Lower lobe of right lung (tissue), 2 donors: ENCODE measurements around the gene RPTOR. TPM values are rescaled to one million over a fixed set of nuclear protein-coding genes. Genes with fewer than 3 reads are reported as not detected.
"Not testable (repeated sequence)": the region's sequence is repeated elsewhere in the genome, so short reads cannot be mapped to it uniquely, and the experiment has no call there.

ENCODE experiments used
- ATAC-seq, 2 donors: fragments of 200-7000 bp; cut with Tn5 transposase; one replicate each; pipeline ENCODE4 v1.9.1; 2020 to 2022; ENCODE audit warnings: mild to moderate bottlenecking in 2 of 2, moderate library complexity in 2 of 2
- DNase-seq: peaks from one replicate; pipeline ENCODE4 v3.0.0-alpha.2; 2020
- H3K27ac ChIP-seq: fragments of 200-600 bp; one replicate; pipeline ENCODE4 v1.8.0; 2022
- H3K27me3 ChIP-seq: fragments of 200-600 bp; one replicate; pipeline ENCODE4 v1.8.0; 2022; ENCODE audit warnings: low read depth
- H3K36me3 ChIP-seq: fragments of 200-600 bp; one replicate; pipeline ENCODE4 v1.8.0; 2022; ENCODE audit warnings: mild to moderate bottlenecking
- H3K4me1 ChIP-seq: fragments of 200-600 bp; one replicate; pipeline ENCODE4 v1.8.0; 2022
- H3K4me3 ChIP-seq: fragments of 200-600 bp; one replicate; pipeline ENCODE4 v1.8.0; 2022; ENCODE audit warnings: mild to moderate bottlenecking
- H3K9me3 ChIP-seq: fragments of 200-600 bp; one replicate; pipeline ENCODE4 v1.8.0; 2022
- intact Hi-C: fragments of 100-400 bp; cut with DNase I; formaldehyde crosslinking; loops from one replicate; pipeline ENCODE4 v1.11.0; 2022
- total RNA-seq: library from RNA; stranded (reverse); fragmentation: NEBNext Ultra II Directional; extraction: Animal tissue kit (Norgen Biotek cat#: 25700); gene quantifications from one replicate; pipeline ENCODE4 v1.2.1, GENCODE V29; 2021
- TF ChIP-seq, protein P1 (sequence below): fragments of 200-600 bp; IDR thresholded peaks from one replicate; pipeline ENCODE4 v1.8.0; 2022; ENCODE audit warnings: antibody characterized with exemption, mild to moderate bottlenecking
- donor health status: DM: no; HTN: yes; CAD: no; lungs with severe emphysema.

The RPTOR gene
- total RNA-seq, 1 donor from 2014 or later, result 34.0 TPM

DNA sequence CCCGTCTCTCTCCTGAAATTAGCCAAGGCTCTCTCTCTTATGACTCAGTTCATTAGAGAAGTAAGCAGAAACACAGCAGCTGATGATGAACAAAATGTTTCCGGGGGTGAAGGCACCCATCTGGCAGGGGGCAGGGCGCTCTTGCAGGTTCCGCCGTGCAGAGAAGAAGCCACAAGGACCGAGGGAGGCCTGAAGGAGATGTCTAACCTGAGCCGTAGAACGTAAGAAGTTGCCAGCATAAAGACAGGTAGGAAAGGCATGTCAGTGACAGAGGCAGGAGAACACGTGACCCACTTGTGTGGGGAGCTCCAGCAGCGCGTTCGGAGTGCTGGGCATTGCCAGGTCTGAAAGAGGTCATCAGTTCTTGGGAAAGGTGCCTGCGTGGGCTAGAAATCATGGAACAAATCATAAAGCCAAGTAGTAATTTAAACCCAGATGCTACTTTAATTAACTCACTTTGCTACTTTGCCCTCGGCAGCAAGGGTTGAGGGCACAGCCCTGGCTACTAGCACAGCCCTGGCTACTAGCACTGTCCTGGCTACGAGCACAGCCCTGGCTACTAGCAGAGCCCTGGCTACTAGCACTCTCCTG, 198.6 kb downstream of the RPTOR start:
- H3K27me3 ChIP-seq, result no peaks in the 10 kb centered on the region
- peaks cover under 1% of the 10 kb centered on the region for H3K4me1 ChIP-seq
- no peak overlapping the region for H3K4me3 ChIP-seq
- H3K27ac ChIP-seq, result no peak overlapping the region
- H3K9me3 ChIP-seq, result no peaks in the 10 kb centered on the region
- TF ChIP-seq, protein P1, sequence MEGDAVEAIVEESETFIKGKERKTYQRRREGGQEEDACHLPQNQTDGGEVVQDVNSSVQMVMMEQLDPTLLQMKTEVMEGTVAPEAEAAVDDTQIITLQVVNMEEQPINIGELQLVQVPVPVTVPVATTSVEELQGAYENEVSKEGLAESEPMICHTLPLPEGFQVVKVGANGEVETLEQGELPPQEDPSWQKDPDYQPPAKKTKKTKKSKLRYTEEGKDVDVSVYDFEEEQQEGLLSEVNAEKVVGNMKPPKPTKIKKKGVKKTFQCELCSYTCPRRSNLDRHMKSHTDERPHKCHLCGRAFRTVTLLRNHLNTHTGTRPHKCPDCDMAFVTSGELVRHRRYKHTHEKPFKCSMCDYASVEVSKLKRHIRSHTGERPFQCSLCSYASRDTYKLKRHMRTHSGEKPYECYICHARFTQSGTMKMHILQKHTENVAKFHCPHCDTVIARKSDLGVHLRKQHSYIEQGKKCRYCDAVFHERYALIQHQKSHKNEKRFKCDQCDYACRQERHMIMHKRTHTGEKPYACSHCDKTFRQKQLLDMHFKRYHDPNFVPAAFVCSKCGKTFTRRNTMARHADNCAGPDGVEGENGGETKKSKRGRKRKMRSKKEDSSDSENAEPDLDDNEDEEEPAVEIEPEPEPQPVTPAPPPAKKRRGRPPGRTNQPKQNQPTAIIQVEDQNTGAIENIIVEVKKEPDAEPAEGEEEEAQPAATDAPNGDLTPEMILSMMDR, result no peak
- peak; percentile 77 to 83 for ATAC-seq
- intact Hi-C loops, result no loop called here
- H3K36me3 ChIP-seq, result no peaks in the 10 kb centered on the region
- DNase-seq, result no peak

DNA sequence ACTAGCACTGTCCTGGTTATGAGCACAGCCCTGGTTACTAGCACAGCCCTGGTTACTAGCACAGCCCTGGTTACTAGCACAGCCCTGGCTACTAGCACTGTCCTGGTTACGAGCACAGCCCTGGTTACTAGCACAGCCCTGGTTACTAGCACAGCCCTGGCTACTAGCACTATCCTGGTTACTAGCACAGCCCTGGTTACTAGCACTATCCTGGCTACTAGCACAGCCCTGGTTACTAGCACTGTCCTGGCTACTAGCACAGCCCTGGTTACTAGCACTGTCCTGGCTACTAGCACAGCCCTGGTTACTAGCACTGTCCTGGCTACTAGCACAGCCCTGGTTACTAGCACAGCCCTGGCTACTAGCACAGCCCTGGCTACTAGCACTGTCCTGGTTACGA, 199.3 kb downstream of the RPTOR start:
- DNase-seq, H3K27ac ChIP-seq, H3K27me3 ChIP-seq, H3K9me3 ChIP-seq, H3K4me1 ChIP-seq, ATAC-seq, H3K4me3 ChIP-seq, H3K36me3 ChIP-seq, intact Hi-C loops: not testable (repeated sequence)

DNA sequence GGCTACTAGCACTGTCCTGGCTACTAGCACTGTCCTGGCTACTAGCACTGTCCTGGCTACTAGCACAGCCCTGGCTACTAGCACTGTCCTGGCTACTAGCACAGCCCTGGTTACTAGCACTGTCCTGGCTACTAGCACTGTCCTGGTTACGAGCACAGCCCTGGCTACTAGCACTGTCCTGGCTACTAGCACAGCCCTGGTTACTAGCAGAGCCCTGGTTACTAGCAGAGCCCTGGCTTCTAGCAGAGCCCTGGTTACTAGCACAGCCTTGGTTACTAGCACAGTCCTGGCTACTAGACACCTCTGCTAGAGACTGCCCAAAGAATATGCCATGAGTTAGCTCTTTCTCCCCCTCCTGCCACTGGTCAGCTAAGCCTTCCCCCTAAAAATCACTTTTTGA, 200.1 kb downstream of the RPTOR start:
- intact Hi-C loops, ATAC-seq, H3K36me3 ChIP-seq, H3K27ac ChIP-seq, H3K9me3 ChIP-seq, H3K4me1 ChIP-seq, H3K27me3 ChIP-seq, H3K4me3 ChIP-seq, DNase-seq: not testable (repeated sequence)

DNA sequence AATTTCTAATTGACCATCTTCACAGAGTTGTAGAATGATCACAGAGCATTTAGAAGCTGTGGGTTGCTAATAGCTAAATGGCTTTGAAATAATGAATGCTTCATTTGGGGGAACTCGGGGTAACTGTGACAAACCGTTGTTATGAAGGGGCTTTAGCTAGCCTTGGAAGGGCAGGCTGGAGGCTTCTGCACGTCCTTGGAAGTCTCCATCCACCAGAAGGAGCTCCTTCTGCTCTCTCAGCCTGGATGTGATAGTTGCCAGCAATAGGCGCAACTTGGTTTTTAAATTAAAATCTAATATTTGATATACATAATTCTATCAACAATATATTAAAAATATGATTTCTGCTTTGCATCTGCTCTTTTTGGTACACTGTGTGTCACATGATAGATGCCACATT, 200.5 kb downstream of the RPTOR start:
- Histone ChIP-seq H3K36me3 (no peaks in the 10 kb centered on the region), H3K4me3 (no peak overlapping the region), H3K27ac (no peak overlapping the region), H3K4me1 (no peaks in the 10 kb centered on the region), H3K27me3 (no peaks in the 10 kb centered on the region), H3K9me3 (no peaks in the 10 kb centered on the region)
- intact Hi-C loops, result no loop called here
- DNase-seq (no peak), ATAC-seq (no peak)
- TF ChIP-seq, protein P1, result no peak

DNA sequence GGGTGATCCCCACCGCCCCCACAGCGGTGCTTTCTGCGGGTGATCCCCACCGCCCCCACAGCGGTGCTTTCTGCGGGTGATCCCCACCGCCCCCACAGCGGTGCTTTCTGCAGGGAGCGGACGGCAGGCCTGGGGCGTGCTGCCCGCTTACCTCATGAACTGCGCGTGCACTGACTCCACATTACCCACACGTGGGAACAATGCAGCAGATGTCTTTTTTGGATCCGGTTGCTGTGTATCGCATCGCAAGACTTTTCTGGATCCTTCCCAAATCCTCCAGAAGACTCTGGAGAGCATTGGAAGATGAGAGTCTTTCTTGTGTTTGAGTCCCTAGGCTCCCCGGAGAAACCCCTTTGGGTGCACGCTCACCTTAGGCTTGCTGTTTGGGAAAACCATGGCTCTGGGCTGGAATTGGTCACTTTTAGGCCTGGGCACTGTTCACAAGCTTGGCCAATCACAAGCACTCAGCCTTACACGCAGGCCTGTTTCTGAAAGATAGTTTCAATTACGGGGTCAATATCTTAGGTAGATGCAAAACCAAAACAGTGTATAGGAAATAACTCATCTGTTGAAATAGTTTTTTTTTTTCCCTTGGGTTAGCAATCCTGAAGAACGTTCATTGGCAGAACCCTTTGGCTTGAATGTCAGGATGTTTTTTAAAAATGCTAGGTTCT, 201.8 kb downstream of the RPTOR start:
- Histone ChIP-seq H3K27ac (no peak overlapping the region), H3K36me3 (no peaks in the 10 kb centered on the region), H3K4me3 (no peak overlapping the region), H3K4me1 (no peaks in the 10 kb centered on the region), H3K27me3 (no peaks in the 10 kb centered on the region), H3K9me3 (no peaks in the 10 kb centered on the region)
- TF ChIP-seq, protein P1, result no peak
- ATAC-seq (no peak), DNase-seq (no peak)
- intact Hi-C loops, result no loop called here

DNA sequence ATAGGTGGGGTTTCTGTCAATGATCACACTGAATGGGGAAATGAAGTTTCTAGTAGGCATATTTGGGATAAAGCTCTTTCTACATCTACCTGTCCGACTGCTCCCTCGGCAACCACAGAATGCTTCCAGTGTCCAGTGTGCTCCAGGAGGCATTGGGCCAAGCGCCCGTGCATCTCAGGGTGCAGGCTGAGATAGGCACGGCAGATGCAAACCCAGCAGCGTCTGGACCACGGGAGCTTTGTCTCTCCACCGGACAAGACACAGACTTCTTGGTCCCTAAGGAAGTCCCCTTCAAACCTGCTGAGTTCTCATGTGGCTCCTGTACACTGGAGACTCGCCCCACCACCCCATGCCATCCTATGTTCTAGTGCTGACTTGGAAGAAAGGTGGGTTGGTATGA, 202.8 kb downstream of the RPTOR start:
- intact Hi-C loops, result no loop called here
- DNase-seq, result no peak
- TF ChIP-seq, protein P1, result no peak
- H3K4me1 ChIP-seq, result no peaks in the 10 kb centered on the region
- no peak for ATAC-seq
- no peaks in the 10 kb centered on the region for H3K27me3 ChIP-seq
- no peak overlapping the region for H3K27ac ChIP-seq
- H3K9me3 ChIP-seq, result no peaks in the 10 kb centered on the region
- no peaks in the 10 kb centered on the region for H3K36me3 ChIP-seq
- no peak overlapping the region for H3K4me3 ChIP-seq
